ENCODE measurements around the gene MAP1LC3C.

MAP1LC3C gene

DNA sequence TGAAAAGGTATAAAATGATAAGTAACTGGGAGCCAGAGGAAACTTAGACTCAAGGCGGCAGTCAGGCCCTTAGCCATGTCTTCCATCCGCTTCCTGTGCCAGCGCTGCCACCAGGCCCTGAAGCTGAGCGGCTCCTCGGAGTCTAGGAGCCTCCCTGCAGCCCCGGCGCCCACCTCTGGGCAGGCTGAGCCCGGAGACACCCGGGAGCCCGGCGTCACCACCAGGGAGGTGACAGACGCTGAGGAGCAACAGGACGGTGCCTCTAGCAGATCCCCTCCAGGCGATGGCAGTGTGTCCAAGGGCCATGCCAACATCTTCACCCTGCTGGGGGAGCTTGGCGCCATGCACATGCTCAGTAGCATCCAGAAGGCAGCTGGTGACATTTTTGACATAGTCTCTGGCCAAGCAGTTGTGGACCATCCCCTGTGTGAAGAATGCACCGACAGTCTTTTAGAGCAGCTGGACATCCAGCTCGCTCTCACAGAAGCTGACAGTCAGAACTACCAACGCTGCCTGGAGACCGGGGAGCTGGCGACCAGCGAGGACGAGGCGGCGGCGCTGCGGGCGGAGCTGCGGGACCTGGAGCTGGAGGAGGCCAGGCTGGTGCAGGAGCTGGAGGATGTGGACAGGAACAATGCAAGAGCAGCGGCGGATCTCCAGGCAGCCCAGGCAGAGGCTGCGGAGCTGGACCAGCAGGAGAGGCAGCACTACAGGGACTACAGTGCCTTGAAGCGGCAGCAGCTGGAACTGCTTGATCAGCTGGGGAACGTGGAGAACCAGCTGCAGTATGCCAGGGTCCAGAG is 41.0 kb downstream of the MAP1LC3C start, which contains the start of gene BECN2:
Gene BECN2, plus strand, starts transcription at position 76 of the 803 bp plus-strand sequence. Its CDS starts 0 bp downstream, at position 76.
- Histone ChIP-seq H3K36me3 (ENCODE audit: control insufficient read depth, low read depth, low read length) (no peaks in the 10 kb centered on the region), H3K27ac (ENCODE audit: low read length) (no peak within 1 kb of the TSS), H3K9me3 (ENCODE audit: control insufficient read depth, low read depth, low read length) (no peaks in the 10 kb centered on the region), H3K4me1 (ENCODE audit: control insufficient read depth, low read depth, low read length) (no peaks in the 10 kb centered on the region), H3K27me3 (ENCODE audit: control insufficient read depth, insufficient read depth, low read length) (no peaks in the 10 kb centered on the region), H3K9ac (ENCODE audit: low read length) (no peak within 1 kb of the TSS), H3K4me3 (ENCODE audit: low read length) (no peak within 1 kb of the TSS)

DNA sequence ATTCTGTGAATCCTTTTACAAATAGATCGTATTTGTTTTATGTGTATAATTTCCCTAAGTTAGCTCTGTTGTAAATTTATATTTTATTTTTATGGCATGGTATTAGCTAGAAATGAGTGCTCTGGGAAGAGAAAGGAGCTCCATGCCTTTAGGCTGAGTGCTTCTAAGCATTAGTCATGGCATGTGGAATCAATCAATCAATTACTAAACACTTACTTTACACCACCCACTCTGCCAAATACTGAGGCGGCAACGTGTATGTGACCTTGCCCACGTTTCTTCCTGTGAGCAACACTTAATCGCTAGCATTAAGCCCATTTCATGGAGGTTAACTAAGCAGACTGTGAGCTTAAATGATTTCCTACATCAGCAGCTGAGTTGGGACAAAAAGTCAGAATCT is 48.5 kb downstream of the MAP1LC3C start:
- Histone ChIP-seq H3K27me3 (ENCODE audit: control insufficient read depth, insufficient read depth, low read length) (no peaks in the 10 kb centered on the region), H3K36me3 (ENCODE audit: control insufficient read depth, low read depth, low read length) (no peaks in the 10 kb centered on the region), H3K9me3 (ENCODE audit: control insufficient read depth, low read depth, low read length) (no peaks in the 10 kb centered on the region), H3K27ac (ENCODE audit: low read length) (no peak overlapping the region), H3K4me1 (ENCODE audit: control insufficient read depth, low read depth, low read length) (no peaks in the 10 kb centered on the region), H3K4me3 (ENCODE audit: low read length) (no peak overlapping the region), H3K9ac (ENCODE audit: low read length) (no peak overlapping the region)

DNA sequence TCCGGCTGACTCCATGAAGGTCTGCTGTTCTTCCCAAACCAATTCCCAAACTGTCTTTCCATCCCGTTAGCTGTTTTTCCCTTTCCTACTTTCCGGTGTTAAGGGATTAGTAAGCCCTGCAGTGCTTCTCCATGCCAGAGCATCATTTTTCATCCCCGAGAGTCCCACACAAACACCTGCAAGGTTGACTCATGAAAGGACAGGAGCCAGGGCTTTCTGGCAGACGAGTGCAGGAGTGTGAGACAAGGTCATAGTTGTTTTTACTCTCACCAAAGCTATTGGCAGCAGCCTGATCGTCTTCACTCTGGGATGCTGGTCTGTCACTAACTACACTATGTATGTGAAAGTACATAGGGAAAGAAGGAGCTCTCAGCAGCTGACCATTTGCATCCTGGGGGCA is 51.5 kb downstream of the MAP1LC3C start:
- no peaks in the 10 kb centered on the region for H3K9me3 ChIP-seq (ENCODE audit: control insufficient read depth, low read depth, low read length)
- no peaks in the 10 kb centered on the region for H3K36me3 ChIP-seq (ENCODE audit: control insufficient read depth, low read depth, low read length)
- no peak overlapping the region for H3K27ac ChIP-seq (ENCODE audit: low read length)
- H3K27me3 ChIP-seq (ENCODE audit: control insufficient read depth, insufficient read depth, low read length) = no peaks in the 10 kb centered on the region
- no peaks in the 10 kb centered on the region for H3K4me1 ChIP-seq (ENCODE audit: control insufficient read depth, low read depth, low read length)
- no peak overlapping the region for H3K4me3 ChIP-seq (ENCODE audit: low read length)
- H3K9ac ChIP-seq (ENCODE audit: low read length) = no peak overlapping the region

Data from iPS-18a (cell line).